HG03439 (cell line): Measurements from ENCODE around the gene PDLIM1.
"Not testable (repeated sequence)": the region's sequence is repeated elsewhere in the genome, so short reads cannot be mapped to it uniquely, and the experiment has no call there.

Experiments
- ATAC-seq: cut with Tn5 transposase; IDR thresholded peaks from one replicate; pipeline ENCODE4 v1.9.1; 2021; ENCODE audit warnings: mild to moderate bottlenecking, moderate library complexity; ENCODE audit not compliant: unreplicated experiment

PDLIM1 gene

DNA sequence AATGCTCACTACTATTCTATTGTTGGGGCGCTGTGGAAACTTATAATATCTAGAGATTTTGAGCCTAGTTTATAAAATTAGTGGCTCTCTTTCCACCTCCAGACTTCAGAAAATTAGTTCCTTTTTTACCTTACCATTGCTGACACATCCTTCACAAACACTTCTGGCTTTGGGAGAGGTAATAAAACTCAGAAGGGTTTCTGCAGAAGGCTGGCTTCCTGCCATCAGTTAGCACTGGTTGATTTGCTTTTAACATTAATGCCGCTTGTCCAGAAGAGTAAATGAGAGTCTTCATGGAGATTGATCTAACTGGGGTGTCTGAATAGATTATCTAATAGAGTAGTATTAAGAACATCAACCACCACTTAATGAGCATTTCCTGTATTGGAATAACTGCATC lies 76.4 kb downstream of the PDLIM1 start:
- ATAC-seq = no peak

DNA sequence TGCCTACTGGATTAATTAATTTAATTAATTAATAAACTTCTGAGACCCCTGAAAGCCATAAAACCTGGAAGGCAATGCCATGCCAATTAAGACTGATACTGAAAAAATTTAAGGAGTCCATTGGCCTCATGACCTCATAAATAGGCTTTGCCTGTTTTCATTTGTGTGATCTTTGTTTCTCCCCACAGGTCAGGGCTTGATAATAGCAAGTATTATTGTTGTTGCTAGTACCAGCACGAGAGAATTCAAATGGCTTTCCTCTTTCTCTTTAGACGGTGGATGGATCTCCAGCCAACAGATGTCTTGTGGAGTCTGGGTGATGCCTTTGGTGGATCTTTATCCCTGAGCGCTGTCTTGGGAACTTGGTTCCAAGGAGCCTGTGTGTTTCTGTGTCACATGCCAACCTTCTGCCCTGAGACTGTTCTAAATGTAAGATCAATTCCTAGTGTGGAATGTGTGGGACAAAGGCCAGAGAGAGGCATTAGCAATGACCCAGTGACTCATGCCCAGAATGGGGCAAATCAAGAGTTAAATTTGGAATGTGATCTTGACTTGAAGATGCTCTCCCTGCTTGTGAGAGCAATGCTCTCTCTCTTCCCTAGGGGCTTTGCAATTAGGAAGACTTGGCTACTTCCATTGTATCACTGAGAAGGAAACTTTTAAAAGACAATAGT lies 79.1 kb downstream of the PDLIM1 start:
- ATAC-seq = no peak

DNA sequence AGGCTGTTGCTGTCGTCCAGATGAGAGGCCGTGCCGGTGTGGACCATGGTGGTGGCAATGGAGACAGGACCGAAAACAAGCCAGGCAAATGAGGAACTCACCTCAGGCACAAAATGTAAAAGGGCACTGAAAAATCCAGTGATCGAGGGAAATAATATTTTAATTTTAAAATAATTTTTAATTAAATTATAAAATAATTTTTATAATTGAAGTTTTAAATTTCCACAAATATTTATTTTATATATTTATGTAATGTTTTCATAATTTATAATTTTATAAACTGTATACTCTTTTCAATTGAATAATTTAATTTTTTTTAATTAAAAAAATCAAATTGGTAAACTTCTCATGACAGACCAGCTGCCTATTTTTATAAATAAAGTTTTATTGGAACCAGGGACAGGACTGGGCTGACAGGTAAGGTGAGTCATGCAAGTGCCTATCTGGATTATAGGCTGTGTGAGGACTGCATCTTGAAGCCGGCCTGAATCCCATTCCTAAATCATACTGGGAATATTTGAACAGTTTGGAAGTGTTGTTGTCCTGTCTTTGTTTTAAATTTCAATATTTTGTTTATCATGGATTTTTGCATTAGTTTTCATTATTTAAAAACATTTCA lies 81.2 kb downstream of the PDLIM1 start:
- no peak for ATAC-seq

DNA sequence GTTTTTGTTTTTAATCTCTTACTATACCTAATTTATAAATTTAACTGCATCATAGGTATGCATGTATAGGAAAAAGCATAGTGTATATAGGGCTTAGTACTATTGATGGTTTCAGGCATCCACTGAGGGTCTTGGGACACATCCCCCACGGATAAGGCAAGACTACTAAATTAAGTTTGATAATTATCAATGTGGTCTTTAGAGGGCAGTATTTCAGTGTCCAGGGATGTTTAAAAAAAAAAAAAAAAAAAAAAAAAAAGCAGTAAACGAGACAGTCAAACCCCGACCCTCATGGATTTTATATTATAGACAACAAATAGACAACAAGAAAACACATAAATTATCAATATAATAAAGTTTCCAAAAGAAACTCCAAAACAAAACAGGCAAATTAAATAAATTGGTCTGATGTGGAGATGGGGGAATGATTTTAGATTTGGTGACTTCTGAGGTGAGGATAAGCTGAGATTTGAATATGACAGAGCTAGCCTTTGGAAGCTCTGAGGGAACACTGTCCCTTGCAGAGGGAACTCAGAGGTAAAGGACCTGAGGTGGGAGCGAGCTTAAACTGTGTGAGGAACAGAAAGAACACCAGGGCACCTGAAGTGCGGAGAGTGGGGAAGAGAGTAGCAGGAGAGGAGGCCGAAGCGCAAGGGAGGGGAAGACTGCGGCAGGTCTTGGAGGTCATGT lies 82.0 kb downstream of the PDLIM1 start:
- ATAC-seq = no peak

DNA sequence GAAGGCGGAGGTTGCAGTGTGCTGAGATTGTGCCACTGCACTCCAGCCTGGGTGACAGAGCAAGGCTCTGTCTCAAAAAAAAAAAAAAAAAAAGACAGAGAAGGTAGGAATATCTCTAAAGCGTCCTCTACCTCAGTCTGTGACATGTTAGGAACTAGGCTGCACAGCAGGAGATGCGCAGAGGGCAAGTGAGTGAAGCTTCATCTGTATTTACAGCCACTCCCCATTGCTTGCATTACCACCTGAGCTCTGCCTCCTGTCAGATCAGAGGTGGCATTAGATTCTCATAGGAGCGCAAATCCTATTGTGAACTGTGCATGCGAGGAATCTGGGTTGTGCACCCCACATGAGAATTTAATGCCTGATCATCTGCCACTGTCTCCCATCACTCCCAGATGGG lies 87.9 kb downstream of the PDLIM1 start:
- not testable (repeated sequence) for ATAC-seq

DNA sequence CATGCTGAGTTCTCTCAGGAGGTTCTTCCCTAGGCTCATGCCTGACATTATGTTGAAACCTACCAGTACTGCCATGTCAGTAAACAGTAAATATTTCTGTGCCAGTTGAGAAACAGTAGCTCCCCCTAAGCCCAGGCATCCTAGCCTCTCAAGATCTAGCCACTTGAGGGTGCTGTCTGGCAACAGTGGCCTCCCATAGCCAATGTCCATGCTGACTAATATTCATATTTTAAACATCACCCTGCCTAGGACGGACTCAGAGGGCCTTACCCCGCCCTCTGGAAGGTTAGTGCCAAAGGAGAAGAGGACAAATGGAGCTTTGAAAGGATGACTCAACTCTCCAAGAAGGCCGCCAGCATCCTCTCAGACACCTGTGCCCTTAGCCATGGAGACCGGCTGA lies 89.1 kb downstream of the PDLIM1 start:
- ATAC-seq = no peak

DNA sequence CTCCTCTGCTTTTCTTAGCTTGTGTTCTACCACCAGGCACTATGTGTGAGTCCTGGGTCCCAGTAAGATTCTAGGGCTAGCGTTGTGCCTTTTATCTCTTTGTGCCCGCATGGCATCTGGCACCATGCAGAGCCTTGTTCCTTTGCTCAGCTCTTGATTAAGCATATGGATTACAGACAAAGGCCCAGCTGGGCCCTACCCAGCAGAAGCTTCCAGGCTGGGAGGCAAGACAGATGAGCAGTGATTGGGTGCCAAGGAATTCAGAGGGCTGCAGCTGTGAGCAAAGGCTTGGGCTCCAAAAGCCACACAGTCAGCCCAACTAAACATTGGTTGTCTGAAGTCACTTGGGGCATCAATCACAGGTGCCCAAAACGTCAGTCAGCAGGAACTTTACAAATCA lies 94.8 kb downstream of the PDLIM1 start:
- no peak for ATAC-seq

DNA sequence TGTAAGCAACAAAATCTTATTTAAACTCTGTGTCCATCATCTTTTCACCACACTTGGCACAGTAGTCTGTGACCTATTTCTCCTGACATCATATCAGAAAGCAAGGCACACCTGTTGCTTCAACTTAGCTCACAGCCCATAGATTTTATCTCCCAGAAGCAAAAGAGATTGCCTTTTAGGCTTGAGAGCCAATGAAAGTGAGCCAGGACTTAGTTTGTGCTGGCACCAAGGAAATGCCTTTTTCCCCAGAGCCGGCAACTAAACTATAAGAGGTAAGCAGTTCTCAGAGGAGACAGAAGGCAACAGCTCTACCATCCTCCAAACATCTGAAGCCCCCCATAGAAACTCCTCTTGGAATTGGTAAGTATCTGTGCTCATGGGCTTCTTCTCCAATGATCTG lies 96.9 kb downstream of the PDLIM1 start, which contains the start of gene ACSM6:
Gene ACSM6 (plus strand): TSS at position 295 of the 400 bp plus-strand sequence. CDS start 248 bp downstream, outside the sequence.
- ATAC-seq = no peak

DNA sequence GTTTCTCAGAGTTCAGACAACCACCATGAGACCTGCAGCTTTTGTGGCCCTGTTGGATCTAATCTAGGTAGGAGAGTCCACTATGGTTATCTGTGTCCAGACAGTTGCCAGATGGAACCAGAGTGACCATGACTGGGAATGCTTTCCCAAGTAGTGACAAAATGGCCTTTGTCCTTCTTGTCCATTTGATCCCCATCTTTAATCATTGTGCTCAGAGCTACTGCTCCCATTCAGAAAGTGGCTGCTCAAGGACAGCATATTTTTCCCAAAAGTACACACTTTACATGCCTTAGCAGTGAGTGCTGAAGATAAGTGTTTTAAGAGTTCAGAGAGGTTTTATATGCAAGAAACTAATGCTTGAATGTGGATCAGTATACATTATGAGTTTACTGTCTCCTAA lies 102.2 kb downstream of the PDLIM1 start:
- no peak for ATAC-seq

DNA sequence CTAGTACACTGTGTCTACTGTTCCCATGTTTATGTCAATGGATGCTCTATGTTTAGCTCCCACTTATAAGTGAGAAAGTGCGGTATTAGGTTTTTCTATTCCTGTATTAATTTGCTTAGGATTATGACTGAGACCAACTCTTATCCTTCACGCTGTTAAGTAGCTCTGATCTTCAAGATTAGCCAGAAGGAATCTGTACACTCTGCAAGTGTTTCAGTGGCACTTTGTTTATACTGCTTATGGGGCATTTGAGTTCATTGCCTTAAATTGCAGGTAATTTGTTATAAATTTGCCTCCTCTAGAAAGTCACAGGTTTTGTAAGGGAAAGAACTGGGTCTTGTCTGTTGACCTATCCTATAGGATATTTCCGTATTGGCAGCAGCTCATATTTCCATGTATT lies 103.2 kb downstream of the PDLIM1 start:
- no peak for ATAC-seq
